ENCODE measurements around the gene PDGFRB. TPM values are rescaled to one million over a fixed set of nuclear protein-coding genes. Genes with fewer than 3 reads are reported as not detected.

PDGFRB gene
- total RNA-seq, 1 donor from 2014 or later, result 39.7 TPM

DNA sequence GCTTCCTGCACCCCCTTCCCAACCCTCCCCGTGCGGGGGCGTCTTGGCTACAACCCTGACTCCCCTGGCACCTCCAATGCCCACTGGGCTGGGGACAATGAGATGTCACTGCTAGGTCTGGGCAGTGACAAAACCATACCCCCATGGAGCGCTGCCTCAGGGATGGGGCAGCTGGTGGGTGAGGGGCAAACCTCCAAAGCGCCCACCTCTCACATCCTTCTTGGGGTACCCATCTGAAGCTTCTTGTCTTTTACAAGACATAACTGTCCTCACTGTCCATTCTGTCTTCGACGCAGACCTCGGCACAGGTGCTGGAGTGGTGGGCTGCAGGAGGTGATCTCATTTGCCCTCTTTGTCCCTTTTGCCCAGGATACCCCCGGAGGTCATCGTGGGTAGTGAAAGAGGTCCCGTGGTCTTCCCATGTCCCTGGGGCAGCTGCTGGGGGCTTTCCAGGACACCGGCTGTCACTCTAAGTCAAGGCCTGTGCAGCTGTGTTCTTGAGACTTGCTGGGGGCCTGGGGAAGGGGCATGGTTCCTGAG lies 41.5 kb downstream of the PDGFRB start:
- H3K4me1 ChIP-seq, result peaks cover 24% of the 10 kb centered on the region
- TF ChIP-seq CTCF (IDR thresholded peaks at IDR 0.05; ENCODE audit: borderline replicate concordance), result no peak
- no peak overlapping the region for H3K27ac ChIP-seq (replicated peaks)
- H3K4me3 ChIP-seq, result no peak overlapping the region
- H3K9me3 ChIP-seq (replicated peaks), result no peaks in the 10 kb centered on the region
- no peak for DNase-seq
- intact Hi-C loops (cut with micrococcal nuclease), result no loop called here
- H3K27me3 ChIP-seq (ENCODE audit: low read depth), result no peaks in the 10 kb centered on the region
- H3K36me3 ChIP-seq, result peaks cover 11% of the 10 kb centered on the region

DNA sequence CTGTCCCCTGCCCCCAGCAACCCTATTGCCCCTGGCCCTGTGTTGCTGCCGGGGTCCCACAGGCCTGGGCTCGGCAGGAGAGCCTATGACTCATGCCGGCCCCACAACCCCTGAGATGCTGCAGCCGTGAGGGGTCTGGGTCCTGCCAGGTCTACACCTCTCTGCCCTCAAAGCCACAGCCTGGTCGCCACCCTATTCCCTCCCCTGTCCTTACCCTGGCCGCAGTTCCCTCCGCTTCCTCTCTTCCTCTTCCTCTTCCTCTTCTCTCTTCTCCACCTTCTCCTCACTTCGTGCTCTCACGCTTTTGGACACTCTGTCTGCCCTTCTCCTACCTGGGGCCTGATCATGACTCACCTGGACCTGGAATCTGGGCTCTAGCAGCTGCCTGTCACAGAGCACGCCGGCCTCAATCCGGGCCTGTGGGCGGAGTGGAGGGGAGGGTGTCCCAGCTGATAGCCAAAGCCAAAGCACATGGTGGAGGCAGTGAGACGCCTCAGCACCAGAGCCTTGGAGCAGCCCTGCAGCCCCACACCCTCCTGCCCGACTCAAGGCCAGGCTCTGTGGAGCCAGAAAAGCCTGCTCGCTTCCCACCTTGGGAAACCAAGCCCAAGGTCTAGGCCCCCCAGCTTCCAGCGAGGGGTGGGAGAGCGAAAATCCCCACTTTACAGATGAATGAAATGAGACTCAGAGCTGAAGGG lies 42.4 kb downstream of the PDGFRB start:
- Histone ChIP-seq H3K9me3 (replicated peaks) (no peaks in the 10 kb centered on the region), H3K4me1 (peaks cover 24% of the 10 kb centered on the region), H3K36me3 (peaks cover under 1% of the 10 kb centered on the region), H3K27ac (replicated peaks) (peak overlapping the region; percentile 50), H3K27me3 (ENCODE audit: low read depth) (no peaks in the 10 kb centered on the region), H3K4me3 (no peak overlapping the region)
- no peak for TF ChIP-seq CTCF (IDR thresholded peaks at IDR 0.05; ENCODE audit: borderline replicate concordance)
- no peak for DNase-seq
- intact Hi-C loops (cut with micrococcal nuclease), result no loop called here

GRCh38 chr5:150112201-150113046 lies 43.2 kb downstream of the PDGFRB start:
- H3K27me3 ChIP-seq (ENCODE audit: low read depth), result no peaks in the 10 kb centered on the region
- peak; percentile 52 for DNase-seq
- no peak for TF ChIP-seq CTCF (IDR thresholded peaks at IDR 0.05; ENCODE audit: borderline replicate concordance)
- peaks cover 24% of the 10 kb centered on the region for H3K4me1 ChIP-seq
- H3K9me3 ChIP-seq (replicated peaks), result no peaks in the 10 kb centered on the region
- H3K27ac ChIP-seq (replicated peaks), result peak overlapping the region; percentile 50
- intact Hi-C loops (cut with micrococcal nuclease), result no loop called here
- H3K4me3 ChIP-seq, result no peak overlapping the region
- no peaks in the 10 kb centered on the region for H3K36me3 ChIP-seq

DNA sequence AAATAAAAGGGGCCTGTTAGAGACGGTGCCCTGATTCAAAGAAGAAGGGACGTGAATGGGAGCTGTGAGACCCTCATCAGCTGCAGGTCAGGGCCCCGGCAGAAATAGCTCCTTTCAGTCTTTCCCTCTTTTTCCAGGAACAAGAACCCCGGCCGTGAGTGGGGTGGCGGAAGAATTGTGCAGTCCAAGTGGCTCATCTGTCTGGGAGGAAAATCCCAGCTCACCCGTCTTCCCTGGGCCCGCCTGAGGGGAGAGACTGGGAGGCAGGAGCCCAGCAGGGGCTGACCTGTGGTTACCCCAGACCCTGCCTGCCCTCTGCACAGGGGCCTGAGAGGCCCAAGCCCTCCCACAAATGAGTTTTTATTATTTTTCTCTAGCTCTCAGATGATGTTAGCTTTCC lies 44.5 kb downstream of the PDGFRB start:
- H3K27ac ChIP-seq (replicated peaks), result no peak overlapping the region
- DNase-seq, result no peak

More for the DNA sequence above, 44.5 kb downstream of the PDGFRB start:
- H3K9me3 ChIP-seq (replicated peaks), result no peaks in the 10 kb centered on the region
- no peaks in the 10 kb centered on the region for H3K27me3 ChIP-seq (ENCODE audit: low read depth)
- peaks cover 24% of the 10 kb centered on the region for H3K4me1 ChIP-seq
- no peak overlapping the region for H3K4me3 ChIP-seq
- intact Hi-C loops (cut with micrococcal nuclease), result no loop called here
- H3K36me3 ChIP-seq, result no peaks in the 10 kb centered on the region
- no peak for TF ChIP-seq CTCF (IDR thresholded peaks at IDR 0.05; ENCODE audit: borderline replicate concordance)
